Adrenal gland (tissue), 12 donors: ENCODE measurements around the gene VAC14. TPM values are rescaled to one million over a fixed set of nuclear protein-coding genes. Genes with fewer than 3 reads are reported as not detected.
A peak's percentile ranks its signal among the peaks of the same experiment; 100 is the strongest.

Experiments used
- DNase-seq, 7 donors: peaks; one replicate each; pipeline ENCODE4 v3.0.0-alpha.2; 2019 to 2020
- H3K27ac ChIP-seq, 5 donors: fragments of 200-600 bp; sonication (generic) in 4 of 5; 1 replicate in 3 of 5; 2 replicates in 2 of 5; pipeline versions ENCODE4 v1.5.1 to v1.8.0; 2016 to 2020; ENCODE audit warnings: mild to moderate bottlenecking in 1 of 5
- H3K27me3 ChIP-seq: fragments of 200-600 bp; 2 replicates; pipeline ENCODE4 v1.8.0; 2021
- H3K36me3 ChIP-seq, 2 donors: fragments of 200-600 bp; replicated peaks in 1 of 2; 1 replicate in 1 of 2; 2 replicates in 1 of 2; pipeline versions ENCODE4 v1.5.1 to v1.8.0; 2018 to 2022
- H3K4me1 ChIP-seq, 2 donors: fragments of 200-600 bp; replicated peaks in 1 of 2; 1 replicate in 1 of 2; 2 replicates in 1 of 2; pipeline versions ENCODE4 v1.5.1 to v1.8.0; 2018 to 2021
- H3K4me3 ChIP-seq, 4 donors: fragments of 200-600 bp; sonication (generic) in 3 of 4; one replicate each; pipeline ENCODE4 v1.5.1; 2016 to 2018
- H3K9me3 ChIP-seq, 3 donors: fragments of 200-600 bp; sonication (generic) in 1 of 3; replicated peaks in 1 of 3; 1 replicate in 2 of 3; 2 replicates in 1 of 3; pipeline versions ENCODE4 v1.5.1 to v1.8.0; 2016 to 2021
- POLR2A ChIP-seq, 2 donors: fragments of 450-650 bp; IDR thresholded peaks; one replicate each; pipeline ENCODE4 v1.6.1; 2017; ENCODE audit warnings: antibody characterized with exemption in 2 of 2, mild to moderate bottlenecking in 2 of 2, moderate library complexity in 1 of 2
- WGBS, 4 donors: extraction: QIAGEN DNeasy Blood & Tissue Kit in 2 of 4; methylation state at CpG; one replicate each; pipeline versions ENCODE4 v1.1.5 to v1.1.7; 2013 to 2017; 5-methylcytosine and 5-hydroxymethylcytosine counted together
- intact Hi-C, 2 donors: fragments of 100-400 bp; cut with DNase I; formaldehyde crosslinking; loops; one replicate each; pipeline versions ENCODE4 v1.14.1 to v1.15.0; 2022 to 2023
- polyA plus RNA-seq, 3 donors: library from polyadenylated mRNA; stranded (reverse); fragments of 200-250 nt in 2 of 3; fragments of 350-450 nt in 1 of 3; fragmentation: Illumina TruSeq in 1 of 3; extraction: RNeasy Lipid Tissue Mini Kit (QIAGEN cat#74804) in 1 of 3; gene quantifications; one replicate each; pipeline ENCODE4 v1.2.3, GENCODE V29; 2013 to 2014
- total RNA-seq, 9 donors: library from RNA; depleted of rRNA in 4 of 9; stranded (reverse); fragments of >200 nt in 4 of 9; fragments of 120-200 nt in 1 of 9; fragmentation: NEBNext Ultra II Directional in 1 of 9; extraction: Animal tissue kit (Norgen Biotek cat#: 25700) in 1 of 9; gene quantifications; one replicate each; pipeline versions ENCODE4 v1.1.0 to v1.2.4, GENCODE V29; 2013 to 2023
- TF ChIP-seq, protein P1 (sequence below), 6 experiments: fragments of 450-650 bp in 4 of 6; fragments of 200-600 bp in 2 of 6; sonication (generic) in 1 of 6; IDR thresholded peaks; 1 replicate in 5 of 6; 2 replicates in 1 of 6; pipeline versions ENCODE4 v1.5.1 to v1.8.0; 2016 to 2021; ENCODE audit warnings: antibody characterized with exemption in 6 of 6, mild to moderate bottlenecking in 2 of 6, moderate library complexity in 1 of 6
- donor health status: healthy with polysubstance abuse.
- donor health status: Bipolar disorder and iron deficiency.
- donor health status: DM: yes; HTN: yes; CAD: no.
- donor health status: DM: no; HTN: no; CAD: no.
- donor health status: DM: no; HTN: no; CAD: no.
- donor health status: DM: yes; HTN: yes; CAD: no.

VAC14 gene
- total and polyA plus RNA-seq, 12 donors, result 24.6 to 74.8 (median 50.1) TPM

DNA sequence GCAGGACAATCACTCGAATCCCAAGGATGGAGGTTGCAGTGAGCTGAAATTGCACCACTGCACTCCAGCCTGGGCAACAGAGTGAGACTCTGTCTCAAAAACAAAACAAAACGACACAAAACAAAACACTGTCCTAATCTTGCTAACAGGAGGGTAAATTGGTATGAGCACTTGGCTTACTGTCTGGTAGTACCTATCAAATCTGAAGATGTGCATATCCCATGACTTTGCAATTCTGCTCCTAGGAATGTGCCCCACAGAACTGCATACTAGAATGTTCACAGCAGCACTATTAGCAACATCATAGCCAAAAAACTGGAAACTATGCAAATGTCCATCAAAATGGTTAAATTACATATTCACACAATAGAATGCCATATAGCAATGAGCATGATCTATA, 130.8 kb downstream of the VAC14 start:
- H3K4me3 ChIP-seq, result no peak overlapping the region

DNA sequence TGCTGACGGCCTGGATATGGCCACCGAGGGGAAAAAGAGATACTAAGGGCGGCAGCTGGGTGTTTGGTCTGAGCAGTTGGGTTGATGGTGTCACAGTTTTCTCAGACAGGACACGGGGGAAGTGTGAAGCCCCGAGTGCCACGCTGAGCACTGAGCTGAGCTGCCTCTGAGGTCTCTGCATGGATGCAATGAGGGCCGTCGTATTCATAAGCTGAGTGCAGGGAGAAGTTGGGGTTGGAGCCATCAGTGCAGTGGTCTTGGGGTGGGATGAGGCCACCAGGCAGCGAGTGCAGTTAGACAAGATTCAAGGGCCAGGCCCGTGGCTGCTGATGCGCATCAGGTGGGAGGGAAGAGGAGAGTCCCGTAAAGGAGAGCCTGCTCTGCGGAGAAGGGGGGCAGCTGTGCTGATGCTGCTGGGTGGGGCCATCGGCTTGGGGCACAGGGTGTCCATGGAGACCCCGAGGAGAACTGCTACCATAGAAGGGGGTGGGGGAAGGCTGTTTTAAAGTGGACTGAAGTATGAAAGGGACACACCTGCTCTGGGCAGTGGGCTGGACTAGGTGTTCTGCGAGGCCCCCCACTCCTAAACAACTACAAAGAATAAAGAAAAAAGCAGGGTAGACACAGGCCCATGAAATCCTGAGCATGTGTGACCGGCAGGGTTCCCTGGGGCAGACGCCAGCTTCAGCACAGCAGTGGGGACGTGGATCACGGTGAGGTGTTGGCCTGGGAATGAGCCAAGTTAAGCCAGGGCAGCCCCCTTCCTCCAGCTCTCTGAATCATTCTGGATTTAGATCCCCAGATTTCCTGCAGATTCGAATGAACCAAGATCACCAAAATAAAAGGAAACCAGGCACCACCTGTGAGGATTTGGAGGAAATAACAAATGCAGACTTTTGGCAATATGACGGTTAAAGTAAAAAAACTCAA, 134.9 kb downstream of the VAC14 start:
- H3K27me3 ChIP-seq, result no peaks in the 10 kb centered on the region
- intact Hi-C loops, result no loop called here
- WGBS, 4 donors, result 84 to 87% (median 85%) methylated on average over 22 of the region's 22 CpGs
- no peaks in the 10 kb centered on the region for H3K9me3 ChIP-seq
- H3K4me1 ChIP-seq, result no peaks in the 10 kb centered on the region
- no peak overlapping the region for H3K4me3 ChIP-seq
- peak in 1 of 7 donors; percentile 15 for DNase-seq
- TF ChIP-seq, protein P1, sequence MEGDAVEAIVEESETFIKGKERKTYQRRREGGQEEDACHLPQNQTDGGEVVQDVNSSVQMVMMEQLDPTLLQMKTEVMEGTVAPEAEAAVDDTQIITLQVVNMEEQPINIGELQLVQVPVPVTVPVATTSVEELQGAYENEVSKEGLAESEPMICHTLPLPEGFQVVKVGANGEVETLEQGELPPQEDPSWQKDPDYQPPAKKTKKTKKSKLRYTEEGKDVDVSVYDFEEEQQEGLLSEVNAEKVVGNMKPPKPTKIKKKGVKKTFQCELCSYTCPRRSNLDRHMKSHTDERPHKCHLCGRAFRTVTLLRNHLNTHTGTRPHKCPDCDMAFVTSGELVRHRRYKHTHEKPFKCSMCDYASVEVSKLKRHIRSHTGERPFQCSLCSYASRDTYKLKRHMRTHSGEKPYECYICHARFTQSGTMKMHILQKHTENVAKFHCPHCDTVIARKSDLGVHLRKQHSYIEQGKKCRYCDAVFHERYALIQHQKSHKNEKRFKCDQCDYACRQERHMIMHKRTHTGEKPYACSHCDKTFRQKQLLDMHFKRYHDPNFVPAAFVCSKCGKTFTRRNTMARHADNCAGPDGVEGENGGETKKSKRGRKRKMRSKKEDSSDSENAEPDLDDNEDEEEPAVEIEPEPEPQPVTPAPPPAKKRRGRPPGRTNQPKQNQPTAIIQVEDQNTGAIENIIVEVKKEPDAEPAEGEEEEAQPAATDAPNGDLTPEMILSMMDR (IDR thresholded peaks at IDR 0.05), result no peak
- TF ChIP-seq POLR2A (IDR thresholded peaks at IDR 0.05), result no peak
- no peak overlapping the region for H3K27ac ChIP-seq
- H3K36me3 ChIP-seq, result peaks cover 0 to 80% of the 10 kb centered on the region in 2 donors

More for the DNA sequence above, 130.8 kb downstream of the VAC14 start:
- H3K36me3 ChIP-seq, result peaks cover 0 to 89% of the 10 kb centered on the region in 2 donors
- no peaks in the 10 kb centered on the region for H3K4me1 ChIP-seq
- 85 to 98% (median 94%) methylated on average over 2 of the region's 2 CpGs for WGBS, 4 donors
- no peak overlapping the region for H3K27ac ChIP-seq
- no peak for DNase-seq
- no peaks in the 10 kb centered on the region for H3K27me3 ChIP-seq
- no peak for TF ChIP-seq POLR2A (IDR thresholded peaks at IDR 0.05)
- TF ChIP-seq, protein P1 (IDR thresholded peaks at IDR 0.05), result no peak
- intact Hi-C loops, result no loop called here
- no peaks in the 10 kb centered on the region for H3K9me3 ChIP-seq

DNA sequence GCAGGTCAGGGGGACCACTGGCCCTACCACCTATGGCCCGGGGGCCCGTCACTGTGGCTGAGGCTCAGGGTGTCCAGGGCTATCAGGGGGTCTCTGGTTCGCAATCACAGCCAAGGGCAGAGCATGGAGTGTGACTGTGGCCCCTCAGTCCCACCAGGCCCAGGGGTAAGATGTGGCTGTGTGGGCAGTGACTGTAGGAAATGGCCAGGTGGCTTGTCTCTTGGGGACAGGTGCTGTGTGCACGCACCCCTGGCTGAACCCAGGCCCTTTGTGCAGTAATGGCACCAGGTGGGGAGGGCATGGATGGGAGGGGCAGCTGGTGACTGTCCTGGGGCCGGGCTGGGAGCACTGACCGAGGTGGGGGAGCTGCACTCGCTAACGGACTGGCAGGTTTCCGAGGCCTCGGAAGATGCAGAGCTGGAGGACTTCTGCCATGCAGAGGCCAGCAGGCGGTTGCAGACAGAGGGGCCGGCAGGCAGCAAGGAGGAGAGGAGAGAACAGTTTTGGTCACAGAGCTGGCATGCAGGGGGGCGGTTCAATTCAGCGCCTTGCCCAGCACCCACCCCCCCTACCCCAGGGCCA, 135.8 kb downstream of the VAC14 start:
- intact Hi-C loops, result no loop called here
- H3K9me3 ChIP-seq, result no peaks in the 10 kb centered on the region
- H3K27me3 ChIP-seq, result no peaks in the 10 kb centered on the region
- H3K4me1 ChIP-seq, result no peaks in the 10 kb centered on the region
- no peak overlapping the region for H3K4me3 ChIP-seq
- TF ChIP-seq POLR2A (IDR thresholded peaks at IDR 0.05), result no peak
- TF ChIP-seq, protein P1 (IDR thresholded peaks at IDR 0.05), result no peak
- 67 to 95% (median 85%) methylated on average over 6 to 14 of the region's 14 CpGs for WGBS, 4 donors
- no peak for DNase-seq
- no peak overlapping the region for H3K27ac ChIP-seq
- peaks cover 0 to 71% of the 10 kb centered on the region in 2 donors for H3K36me3 ChIP-seq

DNA sequence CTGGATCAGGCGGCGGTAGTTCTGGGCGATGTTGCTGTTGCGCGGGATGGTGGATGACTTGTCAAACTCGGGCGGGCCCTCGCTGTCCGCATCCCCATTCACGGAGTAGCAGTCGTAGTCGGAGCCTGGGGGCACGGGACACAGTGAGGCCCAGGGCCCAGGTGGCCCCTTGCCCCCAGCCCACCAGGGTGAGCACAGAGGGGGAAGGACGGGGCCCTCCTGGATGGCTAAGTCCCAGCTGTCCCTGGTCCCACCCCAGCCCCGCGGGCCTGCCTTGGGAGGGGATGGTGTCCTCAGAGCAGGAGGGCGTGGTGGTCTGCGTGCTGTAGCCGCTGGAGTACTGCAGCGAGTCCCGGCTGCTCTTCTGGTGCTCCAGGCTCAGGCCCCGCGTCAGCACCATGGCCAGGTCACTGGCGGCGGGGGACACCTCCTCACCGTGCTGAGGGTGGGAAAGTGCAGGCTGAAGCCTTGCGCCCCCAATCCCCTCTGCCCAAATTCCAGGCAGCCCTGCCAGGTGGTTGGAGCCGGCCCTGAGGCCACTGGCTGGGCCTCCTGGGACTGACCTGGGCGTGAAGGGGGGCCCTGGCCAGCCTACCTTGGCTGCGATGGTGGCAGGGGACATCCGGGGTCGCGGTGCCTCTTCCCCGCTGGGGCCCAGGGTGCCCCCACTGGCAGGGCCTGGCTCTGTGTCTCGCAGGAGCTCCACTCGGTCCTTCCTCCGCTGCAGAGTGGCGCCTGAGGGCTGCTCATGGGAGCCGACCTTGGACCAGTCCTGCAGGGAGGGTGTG, 136.4 kb downstream of the VAC14 start:
- no peak for DNase-seq
- Histone ChIP-seq H3K9me3 (no peaks in the 10 kb centered on the region), H3K36me3 (peaks cover 0 to 65% of the 10 kb centered on the region in 2 donors), H3K27ac (no peak overlapping the region), H3K4me1 (no peaks in the 10 kb centered on the region), H3K4me3 (no peak overlapping the region), H3K27me3 (no peaks in the 10 kb centered on the region)
- TF ChIP-seq, protein P1 (IDR thresholded peaks at IDR 0.05), result no peak
- TF ChIP-seq POLR2A (IDR thresholded peaks at IDR 0.05), result no peak
- 83 to 95% (median 90%) methylated on average over 8 to 39 of the region's 39 CpGs for WGBS, 4 donors
- intact Hi-C loops, result no loop called here
